C4-2B (cell line): ENCODE measurements around the gene WBP11.

Experiments used
- CTCF ChIP-seq: fragments of 450-650 bp; conservative IDR thresholded peaks from 2 replicates; pipeline ENCODE4 v1.5.1; 2017; ENCODE audit warnings: mild to moderate bottlenecking
- ZFX ChIP-seq: fragments of 450-650 bp; IDR thresholded peaks from 2 replicates; pipeline ENCODE4 v1.6.1; 2017

GRCh38 chr12:14771651-14772137 lies 31.6 kb downstream of the WBP11 start:
- no peak for TF ChIP-seq CTCF
- TF ChIP-seq ZFX, result no peak
